ENCODE results near the gene AGER. TPM values are rescaled to one million over a fixed set of nuclear protein-coding genes. Genes with fewer than 3 reads are reported as not detected.

Gene AGER
- total and polyA plus RNA-seq, 2 donors (not counting 3 experiments of a cell fraction or from before 2014, with no cell fraction given), result 5.1 to 18.5 TPM

DNA sequence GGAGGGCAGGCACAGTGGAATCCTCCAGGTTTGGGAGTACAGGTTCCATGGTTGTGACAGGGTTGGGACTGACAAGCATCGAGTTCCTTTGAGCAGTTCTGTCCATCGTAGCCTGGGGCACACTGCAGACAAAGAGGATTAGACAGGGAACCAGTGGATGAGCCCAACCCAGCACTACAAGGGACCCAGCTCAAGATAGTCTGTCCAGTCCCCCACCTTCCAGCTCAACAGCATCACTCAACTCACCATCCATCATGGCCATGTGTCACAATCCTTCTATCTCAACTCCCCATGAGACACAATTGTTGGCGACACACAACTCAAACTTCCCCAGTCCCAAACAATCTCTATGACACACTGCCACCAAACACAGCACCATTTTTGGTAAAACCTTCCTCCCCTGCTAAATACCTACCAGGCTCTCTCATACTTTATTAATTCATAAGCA lies 20.2 kb upstream of the AGER start:
- no peaks in the 10 kb centered on the region for H3K9me1 ChIP-seq (replicated peaks; ENCODE audit: control insufficient read depth, extremely low read depth, insufficient read depth, low read length)
- no peak overlapping the region for H3K4me3 ChIP-seq (replicated peaks in 1 of 3; ENCODE audit: insufficient read depth in 1 of 3, low read depth in 1 of 3, low read length in 3 of 3)
- POLR2A ChIA-PET, result no interaction called here
- BruUV-seq (replicated peaks), result no TSS peak
- H3K27me3 ChIP-seq (ENCODE audit: control insufficient read depth in 2 of 2, insufficient read depth in 2 of 2, low read length in 2 of 2), result no peaks in the 10 kb centered on the region
- no peak overlapping the region for H3K27ac ChIP-seq (ENCODE audit: insufficient read depth, low read depth, low read length)
- no peaks in the 10 kb centered on the region for H3K9me3 ChIP-seq (replicated peaks; ENCODE audit: control insufficient read depth, insufficient read depth, low read length)
- intact Hi-C loops (cut with micrococcal nuclease), result no loop called here
- DNase-seq (ENCODE audit: low read depth, low spot score) (no peak), FAIRE-seq (no peak)
- H4K20me1 ChIP-seq (replicated peaks; ENCODE audit: control insufficient read depth, extremely low read depth, insufficient read depth, low read length), result no peaks in the 10 kb centered on the region
- peaks cover 7 to 12% of the 10 kb centered on the region in 2 experiments for H3K36me3 ChIP-seq (ENCODE audit: control insufficient read depth in 2 of 2, extremely low read depth in 1 of 2, insufficient read depth in 2 of 2, low read length in 2 of 2)
- TF ChIP-seq FOS (IDR thresholded peaks at IDR 0.05; ENCODE audit: borderline replicate concordance, insufficient read depth, low read length) (no peak), EZH2 (IDR thresholded peaks at IDR 0.05; ENCODE audit: borderline replicate concordance, low read depth, low read length, severe bottlenecking) (no peak), JUN (IDR thresholded peaks at IDR 0.05; ENCODE audit: borderline replicate concordance, insufficient read depth, insufficient read length, low read depth) (no peak), POLR2AphosphoS5 (IDR thresholded peaks at IDR 0.05; ENCODE audit: insufficient read depth, low read depth, low read length) (no peak), POLR2A (IDR thresholded peaks at IDR 0.05; ENCODE audit: low read depth, low read length) (no peak)
- TF ChIP-seq, protein P1, sequence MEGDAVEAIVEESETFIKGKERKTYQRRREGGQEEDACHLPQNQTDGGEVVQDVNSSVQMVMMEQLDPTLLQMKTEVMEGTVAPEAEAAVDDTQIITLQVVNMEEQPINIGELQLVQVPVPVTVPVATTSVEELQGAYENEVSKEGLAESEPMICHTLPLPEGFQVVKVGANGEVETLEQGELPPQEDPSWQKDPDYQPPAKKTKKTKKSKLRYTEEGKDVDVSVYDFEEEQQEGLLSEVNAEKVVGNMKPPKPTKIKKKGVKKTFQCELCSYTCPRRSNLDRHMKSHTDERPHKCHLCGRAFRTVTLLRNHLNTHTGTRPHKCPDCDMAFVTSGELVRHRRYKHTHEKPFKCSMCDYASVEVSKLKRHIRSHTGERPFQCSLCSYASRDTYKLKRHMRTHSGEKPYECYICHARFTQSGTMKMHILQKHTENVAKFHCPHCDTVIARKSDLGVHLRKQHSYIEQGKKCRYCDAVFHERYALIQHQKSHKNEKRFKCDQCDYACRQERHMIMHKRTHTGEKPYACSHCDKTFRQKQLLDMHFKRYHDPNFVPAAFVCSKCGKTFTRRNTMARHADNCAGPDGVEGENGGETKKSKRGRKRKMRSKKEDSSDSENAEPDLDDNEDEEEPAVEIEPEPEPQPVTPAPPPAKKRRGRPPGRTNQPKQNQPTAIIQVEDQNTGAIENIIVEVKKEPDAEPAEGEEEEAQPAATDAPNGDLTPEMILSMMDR (IDR thresholded peaks at IDR 0.05; ENCODE audit: extremely low read depth in 1 of 2, insufficient read depth in 1 of 2, low read depth in 1 of 2, low read length in 2 of 2), result no peak
- TF ChIP-seq, protein P2, sequence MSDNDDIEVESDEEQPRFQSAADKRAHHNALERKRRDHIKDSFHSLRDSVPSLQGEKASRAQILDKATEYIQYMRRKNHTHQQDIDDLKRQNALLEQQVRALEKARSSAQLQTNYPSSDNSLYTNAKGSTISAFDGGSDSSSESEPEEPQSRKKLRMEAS (IDR thresholded peaks at IDR 0.05; ENCODE audit: insufficient read depth, insufficient read length), result no peak
- no peaks in the 10 kb centered on the region for H3K79me2 ChIP-seq (ENCODE audit: control insufficient read depth, insufficient read depth, low read length)
- CTCF ChIA-PET, result no interaction called here
- dilution Hi-C loops (cut with MboI; ENCODE audit: extremely low pct_ligation_motif_present, low sequenced_read_pairs), result no loop called here
- no peaks in the 10 kb centered on the region for H3K4me1 ChIP-seq (ENCODE audit: control insufficient read depth, extremely low read depth, insufficient read depth, low read length)
- H2AFZ ChIP-seq (ENCODE audit: low read depth, low read length), result no peak overlapping the region
- no peak overlapping the region for H3K4me2 ChIP-seq (ENCODE audit: insufficient read depth, low read length)
- H3K9ac ChIP-seq (replicated peaks; ENCODE audit: extremely low read depth, insufficient read depth, low read length), result no peak overlapping the region

All from endothelial cell of umbilical vein (primary cell).